HEK293 (cell line): Measurements from ENCODE around the gene ANKS6.

Experiments
- CTCF ChIP-seq: fragments of 450-650 bp; formaldehyde crosslinking; IDR thresholded peaks from 2 replicates; pipeline ENCODE4 v1.5.1; 2016; ENCODE audit warnings: missing biosample characterization, missing genetic modification characterization
- GLI4 ChIP-seq: fragments of 450-650 bp; formaldehyde crosslinking; IDR thresholded peaks from 2 replicates; pipeline ENCODE4 v1.5.1; 2016; ENCODE audit warnings: missing biosample characterization, missing genetic modification characterization
- SETDB1 ChIP-seq: IDR thresholded peaks from one replicate; pipeline ENCODE4 v1.6.1; 2017; ENCODE audit warnings: mild to moderate bottlenecking, low read length, moderate library complexity, mixed read lengths; ENCODE audit not compliant: insufficient read length
- SP2 ChIP-seq: fragments of 450-650 bp; formaldehyde crosslinking; IDR thresholded peaks from 2 replicates; pipeline ENCODE4 v1.5.1; 2016; ENCODE audit warnings: missing biosample characterization, missing genetic modification characterization
- ZBTB20 ChIP-seq: fragments of 450-650 bp; formaldehyde crosslinking; IDR thresholded peaks from 2 replicates; pipeline ENCODE4 v1.5.1; 2016; ENCODE audit warnings: missing biosample characterization, missing genetic modification characterization
- ZNF521 ChIP-seq: fragments of 450-650 bp; formaldehyde crosslinking; IDR thresholded peaks from 2 replicates; pipeline ENCODE4 v1.5.1; 2017; ENCODE audit warnings: missing biosample characterization, mild to moderate bottlenecking, missing genetic modification characterization
- TF ChIP-seq, protein P1 (sequence below): fragments of 450-650 bp; formaldehyde crosslinking; optimal IDR thresholded peaks from 2 replicates; pipeline ENCODE3; 2016; ENCODE audit warnings: missing biosample characterization, mild to moderate bottlenecking, missing genetic modification characterization
- TF ChIP-seq, protein P2 (sequence below): fragments of 450-650 bp; formaldehyde crosslinking; IDR thresholded peaks from 2 replicates; pipeline ENCODE4 v1.5.1; 2017; ENCODE audit warnings: missing biosample characterization, missing genetic modification characterization
- TF ChIP-seq, protein P3 (sequence below): fragments of 450-650 bp; formaldehyde crosslinking; IDR thresholded peaks from 2 replicates; pipeline ENCODE4 v1.5.1; 2016; ENCODE audit warnings: missing biosample characterization, missing genetic modification characterization

- TF ChIP-seq CTCF: no peak
- TF ChIP-seq, protein P1, sequence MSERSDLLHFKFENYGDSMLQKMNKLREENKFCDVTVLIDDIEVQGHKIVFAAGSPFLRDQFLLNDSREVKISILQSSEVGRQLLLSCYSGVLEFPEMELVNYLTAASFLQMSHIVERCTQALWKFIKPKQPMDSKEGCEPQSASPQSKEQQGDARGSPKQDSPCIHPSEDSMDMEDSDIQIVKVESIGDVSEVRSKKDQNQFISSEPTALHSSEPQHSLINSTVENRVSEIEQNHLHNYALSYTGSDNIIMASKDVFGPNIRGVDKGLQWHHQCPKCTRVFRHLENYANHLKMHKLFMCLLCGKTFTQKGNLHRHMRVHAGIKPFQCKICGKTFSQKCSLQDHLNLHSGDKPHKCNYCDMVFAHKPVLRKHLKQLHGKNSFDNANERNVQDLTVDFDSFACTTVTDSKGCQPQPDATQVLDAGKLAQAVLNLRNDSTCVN: no peak
- TF ChIP-seq ZBTB20 (tag by site-specific recombination): no peak
- no peak for TF ChIP-seq SETDB1
- TF ChIP-seq, protein P2, sequence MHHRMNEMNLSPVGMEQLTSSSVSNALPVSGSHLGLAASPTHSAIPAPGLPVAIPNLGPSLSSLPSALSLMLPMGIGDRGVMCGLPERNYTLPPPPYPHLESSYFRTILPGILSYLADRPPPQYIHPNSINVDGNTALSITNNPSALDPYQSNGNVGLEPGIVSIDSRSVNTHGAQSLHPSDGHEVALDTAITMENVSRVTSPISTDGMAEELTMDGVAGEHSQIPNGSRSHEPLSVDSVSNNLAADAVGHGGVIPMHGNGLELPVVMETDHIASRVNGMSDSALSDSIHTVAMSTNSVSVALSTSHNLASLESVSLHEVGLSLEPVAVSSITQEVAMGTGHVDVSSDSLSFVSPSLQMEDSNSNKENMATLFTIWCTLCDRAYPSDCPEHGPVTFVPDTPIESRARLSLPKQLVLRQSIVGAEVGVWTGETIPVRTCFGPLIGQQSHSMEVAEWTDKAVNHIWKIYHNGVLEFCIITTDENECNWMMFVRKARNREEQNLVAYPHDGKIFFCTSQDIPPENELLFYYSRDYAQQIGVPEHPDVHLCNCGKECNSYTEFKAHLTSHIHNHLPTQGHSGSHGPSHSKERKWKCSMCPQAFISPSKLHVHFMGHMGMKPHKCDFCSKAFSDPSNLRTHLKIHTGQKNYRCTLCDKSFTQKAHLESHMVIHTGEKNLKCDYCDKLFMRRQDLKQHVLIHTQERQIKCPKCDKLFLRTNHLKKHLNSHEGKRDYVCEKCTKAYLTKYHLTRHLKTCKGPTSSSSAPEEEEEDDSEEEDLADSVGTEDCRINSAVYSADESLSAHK (tag by site-specific recombination): no peak
- no peak for TF ChIP-seq ZNF521 (tag by site-specific recombination)
- TF ChIP-seq SP2 (tag by site-specific recombination): no peak
- TF ChIP-seq GLI4 (tag by site-specific recombination): no peak
- TF ChIP-seq, protein P3, sequence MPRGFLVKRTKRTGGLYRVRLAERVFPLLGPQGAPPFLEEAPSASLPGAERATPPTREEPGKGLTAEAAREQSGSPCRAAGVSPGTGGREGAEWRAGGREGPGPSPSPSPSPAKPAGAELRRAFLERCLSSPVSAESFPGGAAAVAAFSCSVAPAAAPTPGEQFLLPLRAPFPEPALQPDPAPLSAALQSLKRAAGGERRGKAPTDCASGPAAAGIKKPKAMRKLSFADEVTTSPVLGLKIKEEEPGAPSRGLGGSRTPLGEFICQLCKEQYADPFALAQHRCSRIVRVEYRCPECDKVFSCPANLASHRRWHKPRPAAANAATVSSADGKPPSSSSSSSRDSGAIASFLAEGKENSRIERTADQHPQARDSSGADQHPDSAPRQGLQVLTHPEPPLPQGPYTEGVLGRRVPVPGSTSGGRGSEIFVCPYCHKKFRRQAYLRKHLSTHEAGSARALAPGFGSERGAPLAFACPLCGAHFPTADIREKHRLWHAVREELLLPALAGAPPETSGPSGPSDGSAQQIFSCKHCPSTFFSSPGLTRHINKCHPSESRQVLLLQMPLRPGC (tag by site-specific recombination): no peak
These were observed 74.7 kb downstream of the ANKS6 start for GRCh38 chr9:98721643-98722042.
